Neural crest cell (in vitro differentiated cells): ENCODE results near the gene PDE8B. TPM values are rescaled to one million over a fixed set of nuclear protein-coding genes. Genes with fewer than 3 reads are reported as not detected.

Source experiments
- DNase-seq: peaks from one replicate; pipeline ENCODE4 v3.0.0; 2021; ENCODE audit warnings: low read depth, mixed read lengths, low spot score
- H3K27ac Mint-ChIP-seq: one replicate; pipeline ENCODE4 v1.8.0; 2021; ENCODE audit warnings: mild to moderate bottlenecking, mixed read lengths; ENCODE audit not compliant: unreplicated experiment
- H3K27me3 Mint-ChIP-seq: 2 replicates; pipeline ENCODE4 v1.8.0; 2021; ENCODE audit warnings: low read depth, mild to moderate bottlenecking, mixed read lengths
- H3K36me3 Mint-ChIP-seq: 2 replicates; pipeline ENCODE4 v1.8.0; 2021; ENCODE audit warnings: low read depth, mild to moderate bottlenecking, mixed read lengths
- H3K4me1 Mint-ChIP-seq: 2 replicates; pipeline ENCODE4 v1.8.0; 2021; ENCODE audit warnings: mixed read lengths
- H3K4me3 Mint-ChIP-seq: one replicate; pipeline ENCODE4 v1.8.0; 2021; ENCODE audit warnings: mild to moderate bottlenecking, mixed read lengths
- H3K9me3 Mint-ChIP-seq: 2 replicates; pipeline ENCODE4 v1.8.0; 2021; ENCODE audit warnings: mixed read lengths
- CTCF ChIP-seq: fragments of 200-600 bp; sonication (generic); conservative IDR thresholded peaks from 2 replicates; pipeline ENCODE4 v1.5.0; 2021; ENCODE audit warnings: antibody characterized with exemption, mild to moderate bottlenecking
- total RNA-seq: library from RNA; stranded (reverse); gene quantifications from 2 replicates; pipeline ENCODE4 v1.2.1, GENCODE V29; 2021

PDE8B gene
- total RNA-seq, 1 donor from 2014 or later = 0.44 TPM

GRCh38 chr5:77181596-77182304 lies 28.7 kb upstream of the PDE8B start:
- no peak for DNase-seq
- Mint-ChIP-seq H3K9me3 (no peaks in the 10 kb centered on the region), H3K36me3 (no peaks in the 10 kb centered on the region), H3K4me1 (no peaks in the 10 kb centered on the region), H3K27me3 (peaks cover 58% of the 10 kb centered on the region), H3K4me3 (no peak overlapping the region), H3K27ac (no peak overlapping the region)
- TF ChIP-seq CTCF = no peak

- Mint-ChIP-seq H3K4me3 (peak overlapping the region; percentile 12), H3K36me3 (no peaks in the 10 kb centered on the region), H3K27me3 (peaks cover 58% of the 10 kb centered on the region), H3K4me1 (no peaks in the 10 kb centered on the region), H3K9me3 (no peaks in the 10 kb centered on the region), H3K27ac (no peak overlapping the region)
- TF ChIP-seq CTCF = no peak
- DNase-seq = no peak
Measured at GRCh38 chr5:77182367-77182766, 28.1 kb upstream of the PDE8B start.

- no peak for TF ChIP-seq CTCF
- no peak overlapping the region for H3K27ac Mint-ChIP-seq
- no peaks in the 10 kb centered on the region for H3K9me3 Mint-ChIP-seq
- no peaks in the 10 kb centered on the region for H3K36me3 Mint-ChIP-seq
- H3K27me3 Mint-ChIP-seq = peaks cover 21% of the 10 kb centered on the region
- no peaks in the 10 kb centered on the region for H3K4me1 Mint-ChIP-seq
- no peak for DNase-seq
- H3K4me3 Mint-ChIP-seq = no peak overlapping the region
Measured at GRCh38 chr5:77186652-77187370, 23.7 kb upstream of the PDE8B start.

GRCh38 chr5:77189421-77189820 lies 21.1 kb upstream of the PDE8B start:
- no peak overlapping the region for H3K4me3 Mint-ChIP-seq
- H3K4me1 Mint-ChIP-seq = no peaks in the 10 kb centered on the region
- peaks cover 5% of the 10 kb centered on the region for H3K27me3 Mint-ChIP-seq
- TF ChIP-seq CTCF = no peak
- peaks cover under 1% of the 10 kb centered on the region for H3K36me3 Mint-ChIP-seq
- no peak overlapping the region for H3K27ac Mint-ChIP-seq
- DNase-seq = no peak
- peaks cover 6% of the 10 kb centered on the region for H3K9me3 Mint-ChIP-seq

GRCh38 chr5:77192441-77193050 lies 17.9 kb upstream of the PDE8B start:
- no peak for TF ChIP-seq CTCF
- no peak for DNase-seq
- peaks cover 8% of the 10 kb centered on the region for H3K36me3 Mint-ChIP-seq

More at GRCh38 chr5:77192441-77193050, 17.9 kb upstream of the PDE8B start:
- Mint-ChIP-seq H3K4me3 (no peak overlapping the region), H3K9me3 (peaks cover 14% of the 10 kb centered on the region), H3K27me3 (no peaks in the 10 kb centered on the region), H3K27ac (no peak overlapping the region), H3K4me1 (no peaks in the 10 kb centered on the region)
